ENCODE results near the gene JAZF1. TPM values are rescaled to one million over a fixed set of nuclear protein-coding genes. Genes with fewer than 3 reads are reported as not detected.

JAZF1 gene
- total RNA-seq, 2 donors from 2014 or later = 9.3 to 37.4 TPM

- no peak for DNase-seq (ENCODE audit: low spot score)
- intact Hi-C loops (cut with DNase I) = no loop called here
- no peaks in the 10 kb centered on the region for H3K27me3 ChIP-seq (replicated peaks; ENCODE audit: insufficient read depth)
- TF ChIP-seq CTCF (IDR thresholded peaks at IDR 0.05) = no peak
- TF ChIP-seq POLR2AphosphoS5 (IDR thresholded peaks at IDR 0.05) = no peak
- TF ChIP-seq POLR2A (IDR thresholded peaks at IDR 0.05) = no peak
- H3K27ac ChIP-seq = no peak overlapping the region
- no peak overlapping the region for H3K4me3 ChIP-seq
- no peaks in the 10 kb centered on the region for H3K36me3 ChIP-seq
- H3K4me1 ChIP-seq (replicated peaks) = no peaks in the 10 kb centered on the region
- H3K9me3 ChIP-seq = no peaks in the 10 kb centered on the region
- 76% methylated on average over 1 of the region's 1 CpG for WGBS
Observed at GRCh38 chr7:28211006-28211405, 30.4 kb upstream of the JAZF1 start.

- no peak for TF ChIP-seq CTCF (IDR thresholded peaks at IDR 0.05)
- H3K27ac ChIP-seq = no peak overlapping the region
- intact Hi-C loops (cut with DNase I) = no loop called here
- no peaks in the 10 kb centered on the region for H3K4me1 ChIP-seq (replicated peaks)
- H3K4me3 ChIP-seq = no peak overlapping the region
- H3K36me3 ChIP-seq = no peaks in the 10 kb centered on the region
- WGBS = 82% methylated on average over 2 of the region's 2 CpGs
- DNase-seq (ENCODE audit: low spot score) = no peak
- no peaks in the 10 kb centered on the region for H3K27me3 ChIP-seq (replicated peaks; ENCODE audit: insufficient read depth)
- H3K9me3 ChIP-seq = no peaks in the 10 kb centered on the region
Observed at GRCh38 chr7:28208506-28208905, 27.9 kb upstream of the JAZF1 start.

GRCh38 chr7:28207486-28208158 lies 27.0 kb upstream of the JAZF1 start:
- Histone ChIP-seq H3K4me3 (no peak overlapping the region), H3K27me3 (replicated peaks; ENCODE audit: insufficient read depth) (no peaks in the 10 kb centered on the region), H3K27ac (no peak overlapping the region), H3K9me3 (no peaks in the 10 kb centered on the region), H3K36me3 (no peaks in the 10 kb centered on the region), H3K4me1 (replicated peaks) (no peaks in the 10 kb centered on the region)
- WGBS = 100% methylated on average over 1 of the region's 1 CpG
- intact Hi-C loops (cut with DNase I) = no loop called here
- no peak for DNase-seq (ENCODE audit: low spot score)
- no peak for TF ChIP-seq POLR2AphosphoS5 (IDR thresholded peaks at IDR 0.05)
- TF ChIP-seq POLR2A (IDR thresholded peaks at IDR 0.05) = no peak
- TF ChIP-seq CTCF (IDR thresholded peaks at IDR 0.05) = no peak

GRCh38 chr7:28205506-28205905 lies 24.9 kb upstream of the JAZF1 start:
- H3K9me3 ChIP-seq = no peaks in the 10 kb centered on the region
- H3K27ac ChIP-seq = no peak overlapping the region
- H3K36me3 ChIP-seq = no peaks in the 10 kb centered on the region
- intact Hi-C loops (cut with DNase I) = no loop called here
- no peak overlapping the region for H3K4me3 ChIP-seq
- TF ChIP-seq CTCF (IDR thresholded peaks at IDR 0.05) (no peak), POLR2AphosphoS5 (IDR thresholded peaks at IDR 0.05) (no peak), POLR2A (IDR thresholded peaks at IDR 0.05) (no peak)
- no peaks in the 10 kb centered on the region for H3K27me3 ChIP-seq (replicated peaks; ENCODE audit: insufficient read depth)
- no peak for DNase-seq (ENCODE audit: low spot score)
- WGBS = 92% methylated on average over 3 of the region's 3 CpGs
- no peaks in the 10 kb centered on the region for H3K4me1 ChIP-seq (replicated peaks)

- 97% methylated on average over 5 of the region's 5 CpGs for WGBS
- no peaks in the 10 kb centered on the region for H3K36me3 ChIP-seq
- no peak overlapping the region for H3K27ac ChIP-seq
- no peak overlapping the region for H3K4me3 ChIP-seq
- intact Hi-C loops (cut with DNase I) = no loop called here
- H3K27me3 ChIP-seq (replicated peaks; ENCODE audit: insufficient read depth) = no peaks in the 10 kb centered on the region
- DNase-seq (ENCODE audit: low spot score) = no peak
- no peaks in the 10 kb centered on the region for H3K4me1 ChIP-seq (replicated peaks)
- TF ChIP-seq CTCF (IDR thresholded peaks at IDR 0.05) = no peak
- no peak for TF ChIP-seq POLR2AphosphoS5 (IDR thresholded peaks at IDR 0.05)
- TF ChIP-seq POLR2A (IDR thresholded peaks at IDR 0.05) = no peak
- H3K9me3 ChIP-seq = no peaks in the 10 kb centered on the region
Observed at GRCh38 chr7:28203508-28204240, 23.1 kb upstream of the JAZF1 start.

Data from prostate gland (tissue), 2 donors.